Measurements from ENCODE around the gene TNNT2.

DNA sequence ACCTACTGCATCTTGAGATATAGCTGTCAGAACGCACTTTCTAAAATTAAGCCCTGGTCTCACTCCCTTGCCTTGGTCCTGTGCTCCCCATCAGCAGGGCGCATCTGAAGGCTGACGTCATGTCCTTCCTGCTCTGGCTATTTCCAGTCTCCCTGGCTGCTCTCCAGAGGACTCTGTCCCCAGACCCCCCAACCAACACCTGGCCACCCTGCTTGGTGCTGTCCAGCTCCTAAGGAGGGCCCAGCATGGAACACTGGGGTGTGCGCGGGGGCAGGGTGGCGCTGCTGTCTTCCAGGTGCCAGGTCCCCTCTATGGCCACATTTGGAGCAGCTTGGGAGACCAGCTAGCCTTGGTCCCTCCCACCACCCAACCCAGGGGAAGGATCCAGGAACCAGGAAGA lies 8.3 kb downstream of the TNNT2 start:
- TF ChIP-seq NR2F2 (IDR thresholded peaks at IDR 0.05) (no peak), JUND (IDR thresholded peaks at IDR 0.05) (no peak), YY1 (IDR thresholded peaks at IDR 0.05) (no peak), GABPA (IDR thresholded peaks at IDR 0.05 in 1 of 2, conservative IDR thresholded peaks at IDR 0.05 in 1 of 2) (no peak)
- TF ChIP-seq, protein P1, sequence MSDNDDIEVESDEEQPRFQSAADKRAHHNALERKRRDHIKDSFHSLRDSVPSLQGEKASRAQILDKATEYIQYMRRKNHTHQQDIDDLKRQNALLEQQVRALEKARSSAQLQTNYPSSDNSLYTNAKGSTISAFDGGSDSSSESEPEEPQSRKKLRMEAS (IDR thresholded peaks at IDR 0.05) = no peak
